CD14-positive monocyte (primary cell): ENCODE measurements around the gene ERGIC1. TPM values are rescaled to one million over a fixed set of nuclear protein-coding genes. Genes with fewer than 3 reads are reported as not detected.

ENCODE experiments used
- DNase-seq, 3 donors: peaks; one replicate each; pipeline ENCODE4 v3.0.0-alpha.2; 2011 to 2022
- H2AFZ ChIP-seq: 2 replicates; pipeline ENCODE4 v1.6.0; 2012; ENCODE audit warnings: mild to moderate bottlenecking, low read depth, low read length, inconsistent platforms; ENCODE audit not compliant: insufficient read depth, poor library complexity, severe bottlenecking
- H3K27ac ChIP-seq, 2 donors: 1 replicate in 1 of 2; 2 replicates in 1 of 2; pipeline ENCODE4 v1.5.1; 2012 to 2013; ENCODE audit warnings: low read length in 2 of 2, control low read depth in 1 of 2, inconsistent platforms in 1 of 2, low read depth in 1 of 2, mild to moderate bottlenecking in 1 of 2
- H3K27me3 ChIP-seq, 2 donors: one replicate each; pipeline versions ENCODE4 v1.6.0 to v1.6.1; 2011 to 2013; ENCODE audit warnings: low read length in 2 of 2; ENCODE audit not compliant: control insufficient read depth in 2 of 2, insufficient read depth in 2 of 2
- H3K36me3 ChIP-seq, 2 donors: replicated peaks in 1 of 2; 1 replicate in 1 of 2; 2 replicates in 1 of 2; pipeline versions ENCODE4 v1.5.1 to v1.6.1; 2012 to 2013; ENCODE audit warnings: low read length in 2 of 2, control low read depth in 1 of 2, inconsistent platforms in 1 of 2, mild to moderate bottlenecking in 1 of 2; ENCODE audit not compliant: insufficient read depth in 2 of 2, control insufficient read depth in 1 of 2
- H3K4me1 ChIP-seq, 2 donors: 1 replicate in 1 of 2; 2 replicates in 1 of 2; pipeline versions ENCODE4 v1.5.1 to v1.6.1; 2012 to 2013; ENCODE audit warnings: low read length in 2 of 2, control low read depth in 1 of 2, inconsistent platforms in 1 of 2, mild to moderate bottlenecking in 1 of 2, moderate library complexity in 1 of 2; ENCODE audit not compliant: insufficient read depth in 2 of 2, control insufficient read depth in 1 of 2
- H3K4me2 ChIP-seq: replicated peaks from 2 replicates; pipeline ENCODE3; 2012; ENCODE audit warnings: low read length, moderate library complexity, mild to moderate bottlenecking; ENCODE audit not compliant: poor library complexity, severe bottlenecking; ENCODE audit errors: extremely low read depth
- H3K4me3 ChIP-seq, 3 experiments: fragments of 200-600 bp in 1 of 3; sonication (generic) in 1 of 3; replicated peaks in 1 of 3; 1 replicate in 2 of 3; 2 replicates in 1 of 3; pipeline ENCODE4 v1.5.1; 2011 to 2013; ENCODE audit warnings: low read length in 3 of 3, mild to moderate bottlenecking in 3 of 3, control low read depth in 2 of 3, low read depth in 2 of 3, inconsistent platforms in 1 of 3, moderate library complexity in 1 of 3
- H3K79me2 ChIP-seq: 2 replicates; pipeline ENCODE4 v1.6.0; 2012; ENCODE audit warnings: mild to moderate bottlenecking, control low read depth, inconsistent platforms, low read length, moderate library complexity; ENCODE audit not compliant: insufficient read depth
- H3K9ac ChIP-seq: 2 replicates; pipeline ENCODE4 v1.6.0; 2017; ENCODE audit warnings: low read length, mild to moderate bottlenecking; ENCODE audit not compliant: insufficient read depth, poor library complexity, severe bottlenecking
- H3K9me3 ChIP-seq, 2 donors: replicated peaks in 1 of 2; 1 replicate in 1 of 2; 2 replicates in 1 of 2; pipeline versions ENCODE4 v1.5.1 to v1.6.1; 2012 to 2013; ENCODE audit warnings: low read length in 2 of 2, control low read depth in 1 of 2; ENCODE audit not compliant: control insufficient read depth in 1 of 2, insufficient read depth in 1 of 2
- H4K20me1 ChIP-seq: 2 replicates; pipeline ENCODE4 v1.6.0; 2012; ENCODE audit warnings: mild to moderate bottlenecking, low read length, control low read depth, moderate library complexity; ENCODE audit not compliant: insufficient read depth
- H3K27ac Mint-ChIP-seq, 7 donors: one replicate each; pipeline ENCODE4 v1.8.0; 2020; ENCODE audit warnings: mild to moderate bottlenecking in 7 of 7, mixed read lengths in 7 of 7, moderate library complexity in 6 of 7, inconsistent platforms in 2 of 7
- H3K27me3 Mint-ChIP-seq, 3 donors: one replicate each; pipeline ENCODE4 v1.8.0; 2021 to 2022; ENCODE audit warnings: low read depth in 3 of 3, mild to moderate bottlenecking in 3 of 3, mixed read lengths in 3 of 3, moderate library complexity in 3 of 3, inconsistent platforms in 1 of 3
- H3K36me3 Mint-ChIP-seq, 2 donors: one replicate each; pipeline ENCODE4 v1.8.0; 2020; ENCODE audit warnings: mixed read lengths in 2 of 2, inconsistent platforms in 1 of 2, mild to moderate bottlenecking in 1 of 2
- H3K4me1 Mint-ChIP-seq: one replicate; pipeline ENCODE4 v1.8.0; 2020; ENCODE audit warnings: mild to moderate bottlenecking, mixed read lengths
- H3K4me3 Mint-ChIP-seq, 2 donors: one replicate each; pipeline ENCODE4 v1.8.0; 2020; ENCODE audit warnings: mild to moderate bottlenecking in 2 of 2, mixed read lengths in 2 of 2, moderate library complexity in 1 of 2
- H3K9me3 Mint-ChIP-seq, 7 donors: one replicate each; pipeline ENCODE4 v1.8.0; 2020 to 2022; ENCODE audit warnings: mixed read lengths in 7 of 7, mild to moderate bottlenecking in 6 of 7, moderate library complexity in 6 of 7, inconsistent platforms in 2 of 7
- WGBS: methylation state at CpG from one replicate; pipeline ENCODE4 v1.1.5; 2013; ENCODE audit warnings: missing lambda C conversion rate; ENCODE audit not compliant: insufficient coverage; 5-methylcytosine and 5-hydroxymethylcytosine counted together
- intact Hi-C, 2 donors: fragments of 100-400 bp; cut with micrococcal nuclease; formaldehyde crosslinking; loops; one replicate each; pipeline versions ENCODE4 v1.15.0 to v1.15.1; 2023
- polyA plus RNA-seq, 3 donors: library from polyadenylated mRNA; depleted of rRNA in 1 of 3; unstranded in 2 of 3; stranded (reverse) in 1 of 3; fragments of 300-500 nt in 2 of 3; fragments of >200 nt in 1 of 3; fragmentation: Illumina TruSeq in 2 of 3; gene quantifications; 1 replicate in 2 of 3; 2 replicates in 1 of 3; pipeline ENCODE4 v1.2.3, GENCODE V29; 2012 to 2021
- TF ChIP-seq, protein P1 (sequence below): fragments of 200-600 bp; IDR thresholded peaks from one replicate; pipeline ENCODE4 v1.8.0; 2022; ENCODE audit warnings: antibody characterized with exemption, mild to moderate bottlenecking

The ERGIC1 gene
- polyA plus RNA-seq, 3 donors, result 28.3 to 76.2 (median 34.1) TPM

DNA sequence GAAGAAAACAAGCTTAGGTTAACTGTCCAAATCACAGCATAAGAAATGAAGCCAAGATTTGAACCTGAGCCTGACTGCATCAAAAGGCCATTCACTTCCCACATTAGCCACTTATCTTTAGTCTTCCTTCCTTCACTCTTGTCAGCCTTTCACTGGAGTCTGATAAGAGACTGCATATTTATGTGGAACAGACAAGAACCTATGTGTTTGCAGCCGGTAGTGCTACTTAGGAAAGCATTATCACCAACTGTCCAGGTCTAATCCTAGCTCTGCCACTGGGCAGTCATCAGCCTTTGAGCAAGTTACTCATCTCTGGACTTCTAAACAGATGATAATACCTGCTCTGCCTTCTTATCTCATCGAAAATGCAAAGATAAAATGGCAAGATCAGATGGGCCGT, 137.4 kb downstream of the ERGIC1 start:
- H3K27ac ChIP-seq, result no peak overlapping the region
- no peaks in the 10 kb centered on the region for H3K27me3 ChIP-seq
- Mint-ChIP-seq H3K27ac (no peak overlapping the region), H3K4me1 (peaks cover 22% of the 10 kb centered on the region), H3K27me3 (peaks cover 0 to 2% (median 0%) of the 10 kb centered on the region in 3 donors), H3K9me3 (peaks cover 0 to 2% (median 0%) of the 10 kb centered on the region in 7 donors), H3K36me3 (peaks cover 1 to 3% of the 10 kb centered on the region in 2 donors), H3K4me3 (no peak overlapping the region)
- no peak overlapping the region for H2AFZ ChIP-seq
- no peaks in the 10 kb centered on the region for H3K79me2 ChIP-seq
- TF ChIP-seq, protein P1, sequence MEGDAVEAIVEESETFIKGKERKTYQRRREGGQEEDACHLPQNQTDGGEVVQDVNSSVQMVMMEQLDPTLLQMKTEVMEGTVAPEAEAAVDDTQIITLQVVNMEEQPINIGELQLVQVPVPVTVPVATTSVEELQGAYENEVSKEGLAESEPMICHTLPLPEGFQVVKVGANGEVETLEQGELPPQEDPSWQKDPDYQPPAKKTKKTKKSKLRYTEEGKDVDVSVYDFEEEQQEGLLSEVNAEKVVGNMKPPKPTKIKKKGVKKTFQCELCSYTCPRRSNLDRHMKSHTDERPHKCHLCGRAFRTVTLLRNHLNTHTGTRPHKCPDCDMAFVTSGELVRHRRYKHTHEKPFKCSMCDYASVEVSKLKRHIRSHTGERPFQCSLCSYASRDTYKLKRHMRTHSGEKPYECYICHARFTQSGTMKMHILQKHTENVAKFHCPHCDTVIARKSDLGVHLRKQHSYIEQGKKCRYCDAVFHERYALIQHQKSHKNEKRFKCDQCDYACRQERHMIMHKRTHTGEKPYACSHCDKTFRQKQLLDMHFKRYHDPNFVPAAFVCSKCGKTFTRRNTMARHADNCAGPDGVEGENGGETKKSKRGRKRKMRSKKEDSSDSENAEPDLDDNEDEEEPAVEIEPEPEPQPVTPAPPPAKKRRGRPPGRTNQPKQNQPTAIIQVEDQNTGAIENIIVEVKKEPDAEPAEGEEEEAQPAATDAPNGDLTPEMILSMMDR, result no peak
- intact Hi-C loops, result loop anchor here in 1 of 2 donors (10.0 kb wide), 1 partner anchor 233 kb away; no protein-coding TSS in a partner anchor
- no peaks in the 10 kb centered on the region for H3K9me3 ChIP-seq
- H4K20me1 ChIP-seq, result no peaks in the 10 kb centered on the region
- no peak overlapping the region for H3K4me3 ChIP-seq
- no peak overlapping the region for H3K9ac ChIP-seq
- peaks cover 25 to 29% of the 10 kb centered on the region in 2 donors for H3K4me1 ChIP-seq
- no peak overlapping the region for H3K4me2 ChIP-seq
- no peaks in the 10 kb centered on the region for H3K36me3 ChIP-seq
- no peak for DNase-seq
- WGBS, result 100% methylated on average over 1 of the region's 3 CpGs

DNA sequence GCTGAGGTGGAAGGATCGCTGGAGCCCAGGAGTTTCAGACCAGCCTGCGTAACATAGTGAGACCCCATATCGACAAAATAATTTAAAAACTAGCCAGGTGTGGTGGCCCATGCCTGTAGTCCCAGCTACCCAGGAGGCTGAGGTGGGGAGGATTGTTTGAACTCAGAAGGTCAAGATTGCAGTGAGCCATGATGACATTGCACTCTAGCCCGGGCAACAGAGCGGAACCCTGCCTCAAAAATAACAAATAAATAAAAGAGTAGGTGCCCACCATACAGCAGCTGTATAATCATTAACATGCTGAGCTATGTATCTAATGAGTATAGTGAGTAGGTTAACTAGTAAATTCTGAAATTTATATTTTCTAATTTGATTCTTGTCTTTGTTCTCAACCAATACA, 138.5 kb downstream of the ERGIC1 start:
- Histone ChIP-seq H3K36me3 (no peaks in the 10 kb centered on the region), H3K27ac (no peak overlapping the region), H3K4me3 (no peak overlapping the region), H2AFZ (no peak overlapping the region), H3K4me1 (peaks cover 25 to 29% of the 10 kb centered on the region in 2 donors), H3K79me2 (no peaks in the 10 kb centered on the region), H3K27me3 (peaks cover 0 to 6% of the 10 kb centered on the region in 2 donors), H3K4me2 (no peak overlapping the region), H4K20me1 (no peaks in the 10 kb centered on the region), H3K9ac (no peak overlapping the region), H3K9me3 (no peaks in the 10 kb centered on the region)
- Mint-ChIP-seq H3K27me3 (peaks cover 0 to 5% (median 0%) of the 10 kb centered on the region in 3 donors), H3K4me3 (no peak overlapping the region), H3K4me1 (peaks cover 22% of the 10 kb centered on the region), H3K27ac (no peak overlapping the region), H3K9me3 (peaks cover 0 to 2% (median 0%) of the 10 kb centered on the region in 7 donors), H3K36me3 (no peaks in the 10 kb centered on the region)
- intact Hi-C loops, result loop anchor here in 1 of 2 donors (10.0 kb wide), 1 partner anchor 232 kb away; no protein-coding TSS in a partner anchor
- TF ChIP-seq, protein P1, result no peak
- DNase-seq, result no peak
- WGBS, result no CpG with 5 or more reads among the region's 5 CpGs
